GM19351 (cell line): ENCODE results near the gene PROKR2.

Experiments
- ATAC-seq: cut with Tn5 transposase; IDR thresholded peaks from one replicate; pipeline ENCODE4 v1.9.1; 2021; ENCODE audit warnings: mild to moderate bottlenecking, moderate library complexity; ENCODE audit not compliant: unreplicated experiment

PROKR2 gene

GRCh38 chr20:5290596-5290995, 26.2 kb downstream of the PROKR2 start:
- no peak for ATAC-seq

- ATAC-seq, result no peak
Observed at GRCh38 chr20:5282561-5282960, 34.2 kb downstream of the PROKR2 start.

- ATAC-seq, result no peak
Observed at GRCh38 chr20:5279661-5280060, 37.1 kb downstream of the PROKR2 start.

GRCh38 chr20:5272268-5272667, 44.5 kb downstream of the PROKR2 start:
- no peak for ATAC-seq

- no peak for ATAC-seq
Observed at GRCh38 chr20:5270603-5271002, 46.2 kb downstream of the PROKR2 start.

GRCh38 chr20:5268449-5268848, 48.3 kb downstream of the PROKR2 start:
- no peak for ATAC-seq

- no peak for ATAC-seq
Observed at GRCh38 chr20:5267092-5267491, 49.7 kb downstream of the PROKR2 start.
